ENCODE measurements around the gene ERVW-1.
A peak's percentile ranks its signal among the peaks of the same experiment; 100 is the strongest.
"Not testable (repeated sequence)": the region's sequence is repeated elsewhere in the genome, so short reads cannot be mapped to it uniquely, and the experiment has no call there.

ERVW-1 gene, protein sequence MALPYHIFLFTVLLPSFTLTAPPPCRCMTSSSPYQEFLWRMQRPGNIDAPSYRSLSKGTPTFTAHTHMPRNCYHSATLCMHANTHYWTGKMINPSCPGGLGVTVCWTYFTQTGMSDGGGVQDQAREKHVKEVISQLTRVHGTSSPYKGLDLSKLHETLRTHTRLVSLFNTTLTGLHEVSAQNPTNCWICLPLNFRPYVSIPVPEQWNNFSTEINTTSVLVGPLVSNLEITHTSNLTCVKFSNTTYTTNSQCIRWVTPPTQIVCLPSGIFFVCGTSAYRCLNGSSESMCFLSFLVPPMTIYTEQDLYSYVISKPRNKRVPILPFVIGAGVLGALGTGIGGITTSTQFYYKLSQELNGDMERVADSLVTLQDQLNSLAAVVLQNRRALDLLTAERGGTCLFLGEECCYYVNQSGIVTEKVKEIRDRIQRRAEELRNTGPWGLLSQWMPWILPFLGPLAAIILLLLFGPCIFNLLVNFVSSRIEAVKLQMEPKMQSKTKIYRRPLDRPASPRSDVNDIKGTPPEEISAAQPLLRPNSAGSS

DNA sequence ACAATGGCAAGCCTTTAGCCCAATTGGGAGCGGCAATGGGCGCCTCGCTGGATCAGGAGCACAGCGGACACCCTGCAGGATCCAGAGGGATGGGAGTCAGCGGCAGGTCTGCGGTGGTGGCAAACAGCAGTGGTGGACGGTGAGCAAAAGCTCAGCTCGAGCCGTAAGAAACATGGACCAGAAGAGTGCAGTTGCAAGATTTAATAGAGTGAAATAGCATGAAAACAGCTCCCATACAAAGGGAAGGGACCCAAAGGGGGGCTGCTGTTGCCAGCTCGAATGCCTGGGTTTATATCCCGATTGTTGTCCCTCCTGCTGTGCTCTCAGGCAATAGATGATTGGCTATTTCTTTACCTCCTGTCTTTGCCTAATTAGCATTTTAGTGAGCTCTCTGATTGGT lies at the start of gene ERVW-1:
TSS of gene ERVW-1 (minus strand) at position 266 of the 400 bp plus-strand sequence. CDS start 7,565 bp downstream, outside the sequence.
- not testable (repeated sequence) for FAIRE-seq; DNase-seq (ENCODE audit: extremely low spot score, insufficient read length, low read depth)

DNA sequence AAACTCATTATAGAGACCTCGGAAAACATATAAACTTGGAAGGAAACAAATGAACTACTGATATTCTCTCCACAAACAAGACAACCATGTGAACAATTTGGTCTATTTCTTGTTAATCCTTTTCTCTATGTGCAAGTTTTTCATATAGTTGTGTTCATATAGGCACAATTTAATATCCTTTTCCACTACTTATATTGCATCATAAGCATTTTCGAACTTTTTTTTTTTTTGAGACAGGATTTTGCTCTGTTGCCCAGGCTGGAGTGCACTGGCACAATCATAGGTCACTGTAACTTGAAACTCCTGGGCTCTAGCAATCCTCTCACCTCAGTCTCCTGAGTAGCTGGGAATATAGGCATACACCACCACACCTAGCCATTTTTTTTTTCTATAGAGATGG lies 45.4 kb upstream of the ERVW-1 start:
- no peak for FAIRE-seq

DNA sequence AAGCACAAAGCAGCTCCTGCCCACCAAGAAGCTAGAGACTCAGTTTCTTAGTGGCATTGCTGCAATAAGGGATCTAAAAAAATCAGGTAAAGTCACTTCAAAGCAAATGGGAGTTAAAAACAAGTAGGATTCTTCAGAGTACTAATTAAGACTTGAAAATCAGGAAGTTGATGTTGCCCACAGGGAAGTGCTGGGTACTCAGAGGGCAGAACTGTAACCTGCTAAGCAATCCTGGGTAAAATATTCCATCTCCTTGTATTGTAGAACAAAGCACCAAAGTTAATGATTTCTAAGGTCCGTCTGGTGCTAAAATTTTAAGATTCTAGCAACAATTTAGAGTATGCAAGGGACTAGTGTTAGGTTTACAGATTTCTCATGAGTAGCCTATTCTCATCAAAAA lies 42.3 kb upstream of the ERVW-1 start:
- DNase-seq (ENCODE audit: extremely low spot score, insufficient read length, low read depth) (no peak), FAIRE-seq (peak; percentile 26)

More for the DNA sequence above, 45.4 kb upstream of the ERVW-1 start:
- no peak for DNase-seq (ENCODE audit: extremely low spot score, insufficient read length, low read depth)

DNA sequence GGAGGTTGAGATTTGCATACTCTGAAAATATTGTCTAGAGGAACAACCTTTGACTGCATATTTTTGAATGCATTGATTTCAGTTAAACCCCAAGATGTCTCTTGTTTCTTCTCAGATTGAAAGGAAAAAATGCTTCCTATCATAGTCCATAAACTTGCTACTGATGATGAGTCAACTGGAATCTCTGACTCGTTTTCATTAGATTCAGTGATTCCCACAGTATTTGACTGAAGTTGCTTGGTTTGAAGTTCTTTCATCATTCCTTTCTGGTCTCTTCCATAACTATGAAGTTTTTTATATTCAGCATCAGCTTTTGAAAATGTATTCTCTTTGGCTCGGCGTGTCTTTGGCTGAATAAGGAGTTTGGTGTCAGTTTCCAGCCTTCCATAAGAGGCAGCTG lies 39.9 kb upstream of the ERVW-1 start:
- no peak for FAIRE-seq
- DNase-seq (ENCODE audit: extremely low spot score, insufficient read length, low read depth) = no peak

DNA sequence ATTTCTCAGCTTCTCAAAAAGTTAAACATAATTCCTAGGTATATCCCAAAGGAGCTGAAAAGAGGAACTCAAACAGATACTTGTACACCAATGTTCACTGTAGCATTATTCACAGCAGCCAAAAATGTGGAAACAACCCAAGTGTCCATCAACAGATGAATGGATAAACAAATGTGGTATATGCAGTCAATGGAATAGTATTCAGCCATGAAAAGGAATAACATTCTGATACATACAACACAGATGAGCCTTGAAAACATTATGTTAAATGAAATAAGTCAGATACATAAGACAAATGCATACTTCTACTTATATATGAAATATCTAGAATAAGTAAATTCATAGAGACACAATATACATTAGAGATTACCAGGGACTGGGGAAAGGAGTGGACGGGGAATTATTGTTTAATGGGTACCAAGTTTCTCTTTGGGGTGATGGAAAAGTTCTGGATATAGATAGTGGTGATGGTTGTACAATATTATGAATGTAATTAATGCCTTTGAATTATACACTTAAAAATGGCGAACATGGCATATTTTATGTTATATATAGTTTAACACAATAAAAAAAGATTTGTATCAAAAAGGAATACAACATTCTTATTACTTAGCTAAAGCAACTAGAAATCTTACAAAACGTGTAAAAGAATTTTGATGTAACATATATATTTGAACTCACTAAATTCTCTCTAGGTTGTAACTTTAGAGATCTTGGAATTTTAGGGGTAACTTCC lies 35.6 kb upstream of the ERVW-1 start:
- DNase-seq (ENCODE audit: extremely low spot score, insufficient read length, low read depth) (no peak), FAIRE-seq (no peak)

DNA sequence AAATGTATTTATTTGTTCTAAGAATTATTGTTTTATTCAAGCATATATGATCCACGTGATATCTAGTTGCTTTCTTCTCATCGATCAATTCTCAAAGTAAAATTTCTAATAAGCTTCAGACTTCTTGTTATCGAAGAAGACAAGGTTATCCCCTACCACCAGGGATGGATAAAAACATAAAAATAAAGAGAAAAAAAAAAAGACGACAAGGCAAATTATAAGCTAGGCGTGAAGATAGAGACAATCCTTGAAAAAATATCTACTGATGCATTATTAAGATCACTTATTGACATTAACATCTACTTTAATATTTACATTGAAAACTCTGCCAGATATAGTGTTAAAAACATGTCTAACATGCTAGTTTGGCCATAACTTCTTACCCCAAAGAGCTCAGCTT lies 31.2 kb upstream of the ERVW-1 start:
- no peak for FAIRE-seq

DNA sequence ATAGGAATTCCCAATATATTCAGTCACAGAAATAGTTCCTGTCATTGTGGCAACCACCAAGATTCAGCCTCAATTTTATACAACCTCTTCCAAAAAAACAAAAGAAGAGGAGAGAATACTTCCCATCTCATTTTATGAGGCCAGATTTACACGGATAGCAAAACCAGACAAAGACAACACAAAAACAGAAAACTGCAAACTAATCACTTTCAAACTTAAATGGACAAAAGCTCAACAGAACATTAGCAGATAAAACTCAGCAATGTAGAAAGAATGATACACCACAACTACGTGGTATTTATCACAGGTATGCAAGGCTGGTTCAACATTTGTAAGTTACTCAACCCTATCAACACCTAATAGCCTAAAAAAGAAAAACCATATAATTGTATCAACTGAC lies 28.6 kb upstream of the ERVW-1 start:
- FAIRE-seq (no peak), DNase-seq (ENCODE audit: extremely low spot score, insufficient read length, low read depth) (no peak)

More for the DNA sequence above, 31.2 kb upstream of the ERVW-1 start:
- no peak for DNase-seq (ENCODE audit: extremely low spot score, insufficient read length, low read depth)

DNA sequence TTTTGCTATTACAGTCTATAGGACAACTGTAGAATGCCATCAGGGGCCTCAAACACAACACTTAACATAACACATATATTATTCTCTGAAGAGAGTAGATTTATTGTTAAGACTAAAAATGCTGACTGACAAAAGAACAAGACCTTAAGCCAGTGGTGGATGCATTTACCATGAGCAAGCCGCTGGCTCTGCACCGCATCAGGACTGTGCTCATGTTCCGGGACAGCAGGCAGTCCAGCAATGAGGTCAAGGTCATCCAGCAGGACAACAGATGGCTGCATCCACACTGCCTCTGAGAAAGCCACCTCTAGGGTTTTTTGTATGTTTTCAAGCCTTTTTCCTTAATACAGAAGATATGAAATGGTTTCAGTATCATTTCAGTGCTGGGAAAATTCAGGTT lies 26.8 kb upstream of the ERVW-1 start:
- FAIRE-seq (no peak), DNase-seq (ENCODE audit: extremely low spot score, insufficient read length, low read depth) (no peak)

DNA sequence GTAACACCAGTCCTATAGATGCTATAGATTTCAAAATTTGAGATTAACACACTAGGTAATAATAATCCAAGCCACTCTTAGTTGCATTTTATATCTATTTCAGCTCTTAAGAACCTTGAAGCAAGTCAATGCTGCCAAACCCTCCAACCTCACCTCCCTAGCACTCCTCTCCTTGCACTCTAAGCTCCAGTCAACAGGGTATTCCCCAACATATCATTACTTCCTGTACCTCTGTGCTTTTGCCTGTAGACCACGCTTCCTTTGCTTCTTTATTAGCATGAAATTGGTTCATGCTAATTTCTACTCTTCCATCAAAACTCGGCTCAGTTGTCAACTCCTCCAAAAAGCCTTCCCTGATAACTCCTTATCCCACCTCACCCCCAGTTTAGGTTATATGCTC lies 26.0 kb upstream of the ERVW-1 start:
- peak; percentile 24 for FAIRE-seq
- no peak for DNase-seq (ENCODE audit: extremely low spot score, insufficient read length, low read depth)

DNA sequence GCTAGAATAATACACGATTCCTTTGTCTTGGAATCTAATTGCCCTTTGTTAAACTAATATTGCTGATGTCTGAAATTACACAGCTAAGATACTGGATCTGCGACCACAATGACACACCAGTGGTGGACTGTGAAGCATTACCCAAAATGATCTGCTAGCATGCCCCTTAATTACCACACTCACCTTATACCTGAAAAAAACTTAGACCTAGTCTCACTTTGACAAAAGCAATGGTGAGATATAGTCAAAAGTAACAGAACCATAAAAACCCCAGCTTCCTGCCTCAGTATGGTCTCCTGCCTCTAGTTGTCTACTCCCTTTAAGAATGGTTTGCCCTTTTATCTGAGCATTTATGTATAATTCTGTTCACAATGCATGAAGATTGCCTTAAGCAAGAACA lies 20.8 kb upstream of the ERVW-1 start:
- DNase-seq (ENCODE audit: extremely low spot score, insufficient read length, low read depth) (no peak), FAIRE-seq (no peak)

DNA sequence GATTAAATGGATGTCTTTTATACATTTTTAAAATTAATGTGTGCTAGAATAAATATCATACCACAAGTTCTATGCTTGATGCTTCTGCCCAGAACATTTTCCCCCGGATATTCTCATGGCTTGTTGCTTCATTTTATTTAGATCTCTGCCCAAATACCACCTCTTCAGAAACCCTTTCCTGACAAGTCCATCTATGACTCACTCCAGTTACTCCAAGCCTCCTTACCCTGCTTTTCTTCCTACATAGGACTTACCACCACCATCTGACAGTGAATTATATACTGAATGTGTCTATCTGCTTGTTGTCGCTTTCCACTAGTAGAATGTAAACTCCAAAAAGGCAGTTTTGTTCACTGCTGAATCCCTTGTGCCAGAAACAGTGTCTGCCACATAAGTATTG lies 19.1 kb upstream of the ERVW-1 start:
- FAIRE-seq (no peak), DNase-seq (ENCODE audit: extremely low spot score, insufficient read length, low read depth) (no peak)

DNA sequence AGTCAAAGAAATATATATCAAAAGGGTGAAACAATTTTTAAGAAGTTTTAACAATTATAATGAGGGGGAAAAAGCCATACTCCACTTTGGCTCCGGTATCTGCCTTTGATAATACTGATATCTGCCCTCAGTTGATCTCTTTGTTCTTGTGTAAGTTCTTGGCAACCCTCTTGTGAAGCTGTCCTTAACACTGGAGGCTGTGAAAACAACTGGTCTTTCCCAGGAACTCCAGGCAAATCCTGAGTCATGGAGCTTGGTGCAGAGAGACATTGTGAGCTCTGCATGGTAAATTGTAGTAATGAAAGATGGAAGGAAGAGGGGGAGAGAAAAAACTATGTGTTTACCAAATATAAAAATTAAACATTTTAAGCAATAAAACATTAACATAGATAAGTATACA lies 11.9 kb upstream of the ERVW-1 start:
- FAIRE-seq (no peak), DNase-seq (ENCODE audit: extremely low spot score, insufficient read length, low read depth) (no peak)

DNA sequence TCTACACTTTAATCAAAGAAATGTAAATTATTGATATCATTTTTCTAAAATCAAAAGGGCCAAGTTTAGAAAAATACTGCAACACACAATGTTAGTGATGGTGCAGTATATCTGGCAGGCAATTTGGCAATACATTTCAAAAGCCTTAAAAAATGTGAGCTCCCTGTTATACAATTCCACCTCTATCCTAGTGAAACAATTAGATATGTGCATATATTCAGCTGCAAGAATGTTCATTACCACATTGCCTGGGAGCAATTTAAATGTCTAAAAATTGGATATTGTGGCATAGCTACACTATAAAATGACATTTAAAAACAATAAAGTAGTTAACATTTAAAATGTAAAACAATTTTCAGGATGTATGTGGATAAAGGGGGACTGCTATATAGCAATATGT lies 10.1 kb upstream of the ERVW-1 start:
- FAIRE-seq (no peak), DNase-seq (ENCODE audit: extremely low spot score, insufficient read length, low read depth) (no peak)

DNA sequence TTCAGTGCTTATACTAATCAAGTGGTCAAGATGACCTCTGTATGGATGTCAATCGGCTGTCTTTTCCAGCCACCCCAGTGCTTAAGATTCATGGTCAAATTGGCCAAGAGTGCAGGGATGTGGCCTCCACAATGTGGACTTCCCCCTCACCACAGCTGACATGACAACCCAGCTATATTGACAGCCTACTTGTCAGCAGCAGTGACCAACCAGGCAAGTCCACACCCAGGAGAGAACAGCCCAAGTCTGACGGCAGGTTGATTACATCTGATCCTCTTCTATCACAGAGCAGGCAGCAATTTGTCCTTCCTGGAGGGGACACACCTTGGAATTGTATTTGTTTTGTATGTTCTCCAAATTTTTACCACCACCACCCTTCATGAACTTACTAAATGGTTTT lies 8.2 kb upstream of the ERVW-1 start:
- FAIRE-seq = no peak

DNA sequence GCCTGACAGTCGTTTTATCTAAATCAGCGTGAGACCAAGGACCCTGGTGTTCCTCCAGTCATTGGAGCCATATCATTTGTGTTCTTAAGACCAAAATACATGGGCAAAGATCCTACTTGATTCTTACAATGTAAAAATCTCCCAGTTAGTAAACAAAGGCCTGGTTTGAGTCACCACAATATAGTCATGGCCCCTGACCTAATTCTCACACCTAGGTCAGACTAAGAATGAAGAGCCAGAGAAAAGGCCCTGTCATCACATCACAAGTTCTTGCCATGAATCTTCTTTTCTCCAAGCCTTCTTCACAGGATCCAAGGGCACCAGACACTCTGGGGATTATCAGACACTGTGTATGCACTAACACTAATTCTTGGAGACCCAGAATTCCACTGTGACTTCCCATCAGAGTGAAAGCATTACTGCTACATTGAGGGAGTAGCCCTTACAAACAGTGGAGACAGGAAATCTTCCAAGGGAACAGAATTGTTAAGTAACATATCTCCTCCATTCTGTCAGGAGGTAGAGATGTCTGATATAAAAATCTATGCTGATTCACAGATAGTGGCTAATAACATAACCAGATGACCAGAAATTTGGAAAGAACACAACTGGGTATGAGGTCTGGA lies 7.6 kb upstream of the ERVW-1 start:
- no peak for DNase-seq (ENCODE audit: extremely low spot score, insufficient read length, low read depth)
- FAIRE-seq = no peak

More for the DNA sequence above, 8.2 kb upstream of the ERVW-1 start:
- no peak for DNase-seq (ENCODE audit: extremely low spot score, insufficient read length, low read depth)

DNA sequence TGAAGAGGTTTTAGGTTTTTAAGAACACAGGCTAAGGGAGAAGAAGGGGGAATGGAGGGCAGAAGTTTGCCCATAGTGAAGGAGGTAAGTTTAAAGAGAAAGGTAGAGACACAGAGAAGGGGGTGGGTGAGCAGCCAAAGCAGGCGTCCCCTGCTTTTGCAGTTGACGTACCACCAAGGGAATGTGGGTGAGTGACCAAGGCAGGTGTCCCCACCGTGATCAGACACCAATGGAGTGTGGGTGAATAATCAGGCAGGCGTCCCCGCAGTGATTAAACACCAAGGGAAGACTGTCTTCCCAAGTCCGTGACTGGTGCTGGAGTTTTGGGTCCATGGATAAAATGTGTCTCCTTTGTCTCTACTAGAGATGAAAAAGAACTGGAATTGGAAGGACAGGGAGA lies 6.5 kb upstream of the ERVW-1 start:
- FAIRE-seq; DNase-seq (ENCODE audit: extremely low spot score, insufficient read length, low read depth): not testable (repeated sequence)

DNA sequence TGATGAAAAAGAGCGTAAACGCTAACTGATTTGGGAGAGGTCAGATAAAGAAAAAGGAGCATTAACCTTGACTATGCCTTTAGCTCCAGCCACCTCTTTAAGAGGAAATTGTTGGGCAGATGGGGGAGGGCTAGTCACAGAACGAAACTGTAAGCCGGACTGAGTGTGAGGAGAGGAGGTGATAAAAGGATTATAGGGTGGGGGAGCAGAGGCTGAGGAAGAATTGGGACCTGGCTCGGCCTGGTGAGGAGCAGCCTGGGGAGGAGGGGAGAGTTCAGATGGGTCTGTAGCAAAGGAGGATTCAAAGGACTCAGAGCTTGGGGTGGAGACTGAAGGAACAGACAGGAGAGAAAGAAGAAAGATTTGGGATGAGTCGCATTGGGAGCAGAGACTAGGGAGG lies 5.9 kb upstream of the ERVW-1 start:
- not testable (repeated sequence) for FAIRE-seq; DNase-seq (ENCODE audit: extremely low spot score, insufficient read length, low read depth)

DNA sequence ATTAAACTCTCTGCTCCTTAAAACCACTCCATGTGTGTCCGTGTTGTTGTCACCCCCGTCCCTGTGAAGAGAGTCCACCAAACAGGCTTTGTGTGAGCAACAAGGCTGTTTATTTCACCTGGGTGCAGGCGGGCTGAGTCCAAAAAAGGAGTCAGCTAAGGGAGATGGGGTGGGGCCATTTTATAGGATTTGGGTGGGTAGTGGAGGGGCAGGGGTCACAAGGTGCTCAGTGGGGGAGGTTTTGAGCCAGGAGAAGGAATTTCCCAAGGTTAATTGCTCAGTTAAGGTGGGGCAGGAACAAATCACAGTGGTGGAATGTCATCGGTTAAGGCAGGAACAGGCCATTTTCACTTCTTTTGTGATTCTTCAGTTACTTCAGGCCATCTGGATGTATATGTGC lies 1.4 kb upstream of the ERVW-1 start:
- not testable (repeated sequence) for FAIRE-seq; DNase-seq (ENCODE audit: extremely low spot score, insufficient read length, low read depth)

DNA sequence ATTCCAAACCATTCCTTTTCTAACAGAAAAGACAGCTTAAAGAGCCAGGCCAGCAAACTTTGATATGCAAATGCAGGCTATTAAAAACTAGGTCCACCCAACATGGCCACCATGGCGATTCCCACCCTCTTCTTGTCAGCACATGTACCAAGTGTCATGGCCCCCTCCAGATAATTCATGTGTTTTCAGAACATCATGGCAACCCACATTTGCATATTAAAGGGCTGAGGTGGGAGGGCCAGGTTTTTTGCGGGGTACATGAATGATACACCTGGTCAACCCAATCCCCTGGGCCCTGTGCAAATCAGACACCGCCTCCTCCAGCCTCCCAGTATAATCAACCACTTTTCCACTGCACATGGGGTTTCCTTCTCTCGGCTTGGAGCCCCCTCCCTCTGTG lies 965 bp upstream of the ERVW-1 start:
- DNase-seq (ENCODE audit: extremely low spot score, insufficient read length, low read depth) = no peak
- FAIRE-seq = no peak

DNA sequence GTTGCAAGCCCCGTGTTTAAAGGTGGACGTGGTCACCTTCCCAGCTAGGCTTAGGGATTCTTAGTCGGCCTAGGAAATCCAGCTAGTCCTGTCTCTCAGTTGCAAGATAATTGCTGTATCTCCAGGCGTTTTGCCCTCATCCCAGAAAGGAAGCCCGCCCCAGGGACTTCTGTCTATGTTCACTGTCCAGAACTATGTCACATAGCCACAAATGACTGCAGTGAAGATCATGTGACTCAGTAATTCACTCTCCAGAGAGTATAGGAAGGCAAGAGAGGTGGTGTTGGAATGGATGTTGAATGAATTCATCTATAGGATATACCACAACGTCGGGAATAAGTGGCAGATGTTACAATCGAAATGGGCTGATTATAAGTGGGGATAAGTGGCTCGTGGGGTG lies 349 bp upstream of the ERVW-1 start:
- DNase-seq (ENCODE audit: extremely low spot score, insufficient read length, low read depth) (no peak), FAIRE-seq (no peak)
